ENCODE data around the gene SORBS2. TPM values are rescaled to one million over a fixed set of nuclear protein-coding genes. Genes with fewer than 3 reads are reported as not detected.
A peak's percentile ranks its signal among the peaks of the same experiment; 100 is the strongest.

SORBS2 gene
- total RNA-seq, 1 experiment from 2014 or later = 8.4 TPM

DNA sequence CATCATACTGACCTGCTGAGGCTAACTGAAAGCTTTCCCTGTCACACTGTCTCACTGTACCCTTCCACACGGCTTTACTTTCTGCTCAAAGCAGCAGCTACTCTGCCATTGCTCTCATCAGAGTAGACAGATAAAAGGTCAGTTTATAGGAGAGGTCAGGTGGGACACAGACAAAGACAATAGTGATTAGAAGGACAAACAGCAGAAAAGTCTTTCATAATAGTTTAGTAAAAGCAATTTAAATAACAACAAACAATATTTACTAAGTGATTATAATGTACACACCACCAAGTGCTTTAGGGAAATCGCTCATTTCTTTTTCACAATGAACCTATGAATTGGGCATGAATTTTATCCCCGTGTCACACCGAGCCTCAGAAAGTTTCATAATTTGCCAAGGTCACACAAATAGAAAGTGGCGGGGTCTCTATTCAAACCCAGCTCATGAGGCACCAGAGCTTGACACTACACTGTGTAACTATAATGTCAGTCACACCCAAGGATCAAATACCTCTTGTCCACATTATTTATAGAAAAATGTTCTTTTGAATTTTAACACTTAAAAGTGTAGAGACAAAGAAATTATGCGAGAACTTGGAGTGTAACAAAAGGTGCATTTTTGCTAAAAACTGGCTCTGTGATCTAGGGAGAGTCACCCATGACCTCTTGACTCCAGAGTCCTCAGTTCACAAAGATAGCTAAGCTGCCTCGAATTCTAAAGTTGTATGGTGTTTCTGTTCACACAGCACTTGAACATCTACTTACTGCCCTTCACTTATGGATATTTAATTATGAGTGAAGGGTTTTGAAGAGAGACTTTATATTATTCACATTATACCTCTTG, 24.5 kb upstream of the SORBS2 start:
- intact Hi-C loops (cut with micrococcal nuclease; ENCODE audit: unreplicated experiment) = no loop called here
- no peaks in the 10 kb centered on the region for H3K27me3 ChIP-seq (ENCODE audit: control insufficient read depth, insufficient read depth, low read length)
- H3K4me1 ChIP-seq (ENCODE audit: control insufficient read depth, insufficient read depth, low read length) = peaks cover 27% of the 10 kb centered on the region
- in situ Hi-C loops (cut with HindIII; ENCODE audit: low pct_unique_long_range_greater_than_20kb, low sequenced_read_pairs) = no loop called here
- peak overlapping the region; percentile 61; the same call in 1 of the 2 replicates for H3K27ac ChIP-seq (ENCODE audit: low read length)
- H3K4me3 ChIP-seq (ENCODE audit: low read depth in 2 of 2, low read length in 2 of 2) = no peak overlapping the region
- BruUV-seq (replicated peaks) = no TSS peak
- ChIA-PET POLR2A (no interaction called here), CTCF (no interaction called here)
- no peaks in the 10 kb centered on the region for H3K9me3 ChIP-seq (ENCODE audit: control insufficient read depth, insufficient read depth, low read depth, low read length)
- no peaks in the 10 kb centered on the region for H3K36me3 ChIP-seq (ENCODE audit: control insufficient read depth, insufficient read depth, low read length)
- TF ChIP-seq POLR2AphosphoS5 (IDR thresholded peaks at IDR 0.05; ENCODE audit: low read depth, low read length) = no peak
- no peak for TF ChIP-seq SIN3A (IDR thresholded peaks at IDR 0.05; ENCODE audit: borderline replicate concordance, insufficient read depth, low read depth, low read length)
- TF ChIP-seq TCF7L2 (IDR thresholded peaks at IDR 0.05; ENCODE audit: low read depth, low read length) = no peak
- TF ChIP-seq, protein P1, sequence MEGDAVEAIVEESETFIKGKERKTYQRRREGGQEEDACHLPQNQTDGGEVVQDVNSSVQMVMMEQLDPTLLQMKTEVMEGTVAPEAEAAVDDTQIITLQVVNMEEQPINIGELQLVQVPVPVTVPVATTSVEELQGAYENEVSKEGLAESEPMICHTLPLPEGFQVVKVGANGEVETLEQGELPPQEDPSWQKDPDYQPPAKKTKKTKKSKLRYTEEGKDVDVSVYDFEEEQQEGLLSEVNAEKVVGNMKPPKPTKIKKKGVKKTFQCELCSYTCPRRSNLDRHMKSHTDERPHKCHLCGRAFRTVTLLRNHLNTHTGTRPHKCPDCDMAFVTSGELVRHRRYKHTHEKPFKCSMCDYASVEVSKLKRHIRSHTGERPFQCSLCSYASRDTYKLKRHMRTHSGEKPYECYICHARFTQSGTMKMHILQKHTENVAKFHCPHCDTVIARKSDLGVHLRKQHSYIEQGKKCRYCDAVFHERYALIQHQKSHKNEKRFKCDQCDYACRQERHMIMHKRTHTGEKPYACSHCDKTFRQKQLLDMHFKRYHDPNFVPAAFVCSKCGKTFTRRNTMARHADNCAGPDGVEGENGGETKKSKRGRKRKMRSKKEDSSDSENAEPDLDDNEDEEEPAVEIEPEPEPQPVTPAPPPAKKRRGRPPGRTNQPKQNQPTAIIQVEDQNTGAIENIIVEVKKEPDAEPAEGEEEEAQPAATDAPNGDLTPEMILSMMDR (IDR thresholded peaks at IDR 0.05) = no peak
- TF ChIP-seq, protein P2, sequence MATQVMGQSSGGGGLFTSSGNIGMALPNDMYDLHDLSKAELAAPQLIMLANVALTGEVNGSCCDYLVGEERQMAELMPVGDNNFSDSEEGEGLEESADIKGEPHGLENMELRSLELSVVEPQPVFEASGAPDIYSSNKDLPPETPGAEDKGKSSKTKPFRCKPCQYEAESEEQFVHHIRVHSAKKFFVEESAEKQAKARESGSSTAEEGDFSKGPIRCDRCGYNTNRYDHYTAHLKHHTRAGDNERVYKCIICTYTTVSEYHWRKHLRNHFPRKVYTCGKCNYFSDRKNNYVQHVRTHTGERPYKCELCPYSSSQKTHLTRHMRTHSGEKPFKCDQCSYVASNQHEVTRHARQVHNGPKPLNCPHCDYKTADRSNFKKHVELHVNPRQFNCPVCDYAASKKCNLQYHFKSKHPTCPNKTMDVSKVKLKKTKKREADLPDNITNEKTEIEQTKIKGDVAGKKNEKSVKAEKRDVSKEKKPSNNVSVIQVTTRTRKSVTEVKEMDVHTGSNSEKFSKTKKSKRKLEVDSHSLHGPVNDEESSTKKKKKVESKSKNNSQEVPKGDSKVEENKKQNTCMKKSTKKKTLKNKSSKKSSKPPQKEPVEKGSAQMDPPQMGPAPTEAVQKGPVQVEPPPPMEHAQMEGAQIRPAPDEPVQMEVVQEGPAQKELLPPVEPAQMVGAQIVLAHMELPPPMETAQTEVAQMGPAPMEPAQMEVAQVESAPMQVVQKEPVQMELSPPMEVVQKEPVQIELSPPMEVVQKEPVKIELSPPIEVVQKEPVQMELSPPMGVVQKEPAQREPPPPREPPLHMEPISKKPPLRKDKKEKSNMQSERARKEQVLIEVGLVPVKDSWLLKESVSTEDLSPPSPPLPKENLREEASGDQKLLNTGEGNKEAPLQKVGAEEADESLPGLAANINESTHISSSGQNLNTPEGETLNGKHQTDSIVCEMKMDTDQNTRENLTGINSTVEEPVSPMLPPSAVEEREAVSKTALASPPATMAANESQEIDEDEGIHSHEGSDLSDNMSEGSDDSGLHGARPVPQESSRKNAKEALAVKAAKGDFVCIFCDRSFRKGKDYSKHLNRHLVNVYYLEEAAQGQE (IDR thresholded peaks at IDR 0.05; ENCODE audit: insufficient read depth in 1 of 2, low read depth in 2 of 2, low read length in 1 of 2) = no peak
- DNase-seq (ENCODE audit: low read depth, low spot score) (no peak), ATAC-seq (no peak)

DNA sequence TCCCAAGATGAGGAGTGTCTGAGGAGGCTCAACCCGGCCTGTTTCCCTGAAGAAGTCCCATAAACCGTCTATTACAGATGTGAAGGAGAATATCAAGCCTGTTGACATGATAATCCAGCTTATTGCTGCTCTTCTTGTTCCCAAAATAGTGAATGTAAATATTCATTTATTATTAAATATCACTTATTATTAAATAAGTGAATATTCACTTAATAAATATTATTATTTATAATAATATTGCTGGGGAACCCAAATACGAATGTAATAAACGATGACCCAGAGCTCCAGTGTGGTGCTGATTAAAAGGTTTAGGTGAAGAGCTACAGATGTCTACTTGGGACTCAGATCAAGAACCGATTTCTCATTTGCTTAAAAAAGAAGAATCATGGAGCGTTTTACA, 23.8 kb upstream of the SORBS2 start:
- Histone ChIP-seq H3K27ac (ENCODE audit: low read length) (peak overlapping the region; percentile 61; the same call in 1 of the 2 replicates), H3K4me1 (ENCODE audit: control insufficient read depth, insufficient read depth, low read length) (peaks cover 27% of the 10 kb centered on the region), H3K27me3 (ENCODE audit: control insufficient read depth, insufficient read depth, low read length) (no peaks in the 10 kb centered on the region), H3K36me3 (ENCODE audit: control insufficient read depth, insufficient read depth, low read length) (no peaks in the 10 kb centered on the region), H3K4me3 (ENCODE audit: low read depth in 2 of 2, low read length in 2 of 2) (no peak overlapping the region), H3K9me3 (ENCODE audit: control insufficient read depth, insufficient read depth, low read depth, low read length) (no peaks in the 10 kb centered on the region)
- TF ChIP-seq, protein P1 (IDR thresholded peaks at IDR 0.05) = no peak
- TF ChIP-seq SIN3A (IDR thresholded peaks at IDR 0.05; ENCODE audit: borderline replicate concordance, insufficient read depth, low read depth, low read length) = no peak
- ChIA-PET POLR2A (no interaction called here), CTCF (no interaction called here)
- in situ Hi-C loops (cut with HindIII; ENCODE audit: low pct_unique_long_range_greater_than_20kb, low sequenced_read_pairs) = no loop called here
- DNase-seq (ENCODE audit: low read depth, low spot score) (no peak), ATAC-seq (no peak)
- no TSS peak for BruUV-seq (replicated peaks)
- intact Hi-C loops (cut with micrococcal nuclease; ENCODE audit: unreplicated experiment) = no loop called here
